ENCODE measurements around the gene CREB3L2. TPM values are rescaled to one million over a fixed set of nuclear protein-coding genes. Genes with fewer than 3 reads are reported as not detected.

CREB3L2 gene
- total and polyA plus RNA-seq, 10 of the 15 experiments (the other 5 are each of a cell fraction or from before 2014, with no cell fraction given) = 6.4 to 67.1 (median 26.2) TPM

DNA sequence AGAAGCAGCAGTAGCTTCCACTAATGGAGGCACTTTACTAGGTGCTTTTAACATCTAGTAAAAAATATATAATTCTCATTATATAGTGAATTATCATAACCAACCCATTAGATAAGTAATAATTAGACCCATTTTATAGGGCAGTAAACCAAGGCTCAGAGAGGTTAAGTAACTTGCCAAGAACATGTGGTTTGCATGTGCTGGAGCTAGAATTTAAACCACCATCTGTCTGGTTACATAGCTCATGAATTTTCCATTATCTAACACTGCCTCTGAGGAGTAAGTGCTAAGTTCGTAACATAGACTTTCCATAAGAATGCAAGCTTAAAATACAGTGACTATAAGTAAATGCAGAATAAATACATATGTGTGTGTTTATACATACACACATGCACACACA lies 41.9 kb downstream of the CREB3L2 start:
- H3K36me3 ChIP-seq (ENCODE audit: control insufficient read depth in 2 of 2, insufficient read depth in 2 of 2, low read length in 1 of 2) = peaks cover 0 to 30% of the 10 kb centered on the region in 2 experiments; a peak in 3 of 4 replicates
- 79% methylated on average over 1 of the region's 1 CpG for whole genome bisulfite sequencing (ENCODE audit: insufficient coverage, insufficient replicate concordance, low lambda C conversion rate, missing lambda C conversion rate)
- H3K9ac ChIP-seq (ENCODE audit: control insufficient read depth, insufficient read depth, low read length) = no peak overlapping the region
- H3K27me3 ChIP-seq (replicated peaks in 1 of 2; ENCODE audit: control insufficient read depth in 2 of 2, insufficient read depth in 2 of 2, low read length in 1 of 2) = no peaks in the 10 kb centered on the region
- intact Hi-C loops (cut with micrococcal nuclease; ENCODE audit: unreplicated experiment) = loop anchor here (2.0 kb wide), 1 partner anchor 39 kb away; no protein-coding TSS in a partner anchor
- H3K27ac ChIP-seq (ENCODE audit: control insufficient read depth, insufficient read depth) = no peak overlapping the region; the same call in 1 of the 2 replicates
- peaks cover 30% of the 10 kb centered on the region for H3K4me1 ChIP-seq (ENCODE audit: control insufficient read depth, insufficient read depth, low read length)
- H3K4me3 ChIP-seq = no peak overlapping the region
- no peak overlapping the region for H2AFZ ChIP-seq (ENCODE audit: control insufficient read depth, low read depth, low read length)
- H4K20me1 ChIP-seq (ENCODE audit: control insufficient read depth, insufficient read depth) = no peaks in the 10 kb centered on the region
- peaks cover 85% of the 10 kb centered on the region for H3K79me2 ChIP-seq (ENCODE audit: control insufficient read depth, insufficient read depth, low read length)
- no peak overlapping the region for H3K4me2 ChIP-seq (ENCODE audit: control insufficient read depth, insufficient read depth)
- BruUV-seq (replicated peaks) = no TSS peak
- POLR2A ChIA-PET = interaction anchor here (0.5 to 1.9 kb wide), 5 partner anchors 9 to 30 kb away, joined by 3 to 5 read pairs (median 5); no protein-coding TSS in a partner anchor
- DNase-seq (ENCODE audit: low read depth, low spot score) (no peak), FAIRE-seq (no peak), ATAC-seq (no peak)
- CTCF ChIA-PET = interaction anchor here (0.6 to 1.3 kb wide), 5 partner anchors 40 to 55 kb away, joined by 3 to 6 read pairs (median 3); partner anchors contain the start of gene CREB3L2
- RAD21 ChIA-PET (ENCODE audit: unreplicated experiment) = interaction anchor here (0.5 to 2.7 kb wide), 12 partner anchors 8 to 304 kb away, joined by 3 to 13 read pairs (median 4); no protein-coding TSS in a partner anchor
- H3K9me3 ChIP-seq (replicated peaks; ENCODE audit: control insufficient read depth, insufficient read depth, low read length) = no peaks in the 10 kb centered on the region
- in situ Hi-C loops (cut with MboI) = no loop called here
- TF ChIP-seq, protein P1, sequence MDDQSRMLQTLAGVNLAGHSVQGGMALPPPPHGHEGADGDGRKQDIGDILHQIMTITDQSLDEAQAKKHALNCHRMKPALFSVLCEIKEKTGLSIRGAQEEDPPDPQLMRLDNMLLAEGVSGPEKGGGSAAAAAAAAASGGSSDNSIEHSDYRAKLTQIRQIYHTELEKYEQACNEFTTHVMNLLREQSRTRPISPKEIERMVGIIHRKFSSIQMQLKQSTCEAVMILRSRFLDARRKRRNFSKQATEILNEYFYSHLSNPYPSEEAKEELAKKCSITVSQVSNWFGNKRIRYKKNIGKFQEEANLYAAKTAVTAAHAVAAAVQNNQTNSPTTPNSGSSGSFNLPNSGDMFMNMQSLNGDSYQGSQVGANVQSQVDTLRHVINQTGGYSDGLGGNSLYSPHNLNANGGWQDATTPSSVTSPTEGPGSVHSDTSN (IDR thresholded peaks at IDR 0.05; ENCODE audit: insufficient replicate concordance, low read depth, low read length) = no peak
- peak; percentile 51; the same call in 1 of the 2 replicates for TF ChIP-seq RUNX3 (IDR thresholded peaks at IDR 0.05; ENCODE audit: low read length)
- SMC1A ChIA-PET (ENCODE audit: uncharacterized antibody, unreplicated experiment) = interaction anchor here (0.8 to 3.1 kb wide), 12 partner anchors 14 to 41 kb away, joined by 3 to 18 read pairs (median 4); partner anchors contain the start of gene CREB3L2

All from GM12878 (cell line).